GM12874 (cell line): Measurements from ENCODE around the gene C11orf65.

Source experiments
- TF ChIP-seq, protein P1 (sequence below): IDR thresholded peaks from 2 replicates; pipeline ENCODE4 v1.5.1; 2011; ENCODE audit warnings: low read depth, mild to moderate bottlenecking, control low read depth, low read length, moderate library complexity; ENCODE audit not compliant: insufficient read depth

Gene C11orf65

DNA sequence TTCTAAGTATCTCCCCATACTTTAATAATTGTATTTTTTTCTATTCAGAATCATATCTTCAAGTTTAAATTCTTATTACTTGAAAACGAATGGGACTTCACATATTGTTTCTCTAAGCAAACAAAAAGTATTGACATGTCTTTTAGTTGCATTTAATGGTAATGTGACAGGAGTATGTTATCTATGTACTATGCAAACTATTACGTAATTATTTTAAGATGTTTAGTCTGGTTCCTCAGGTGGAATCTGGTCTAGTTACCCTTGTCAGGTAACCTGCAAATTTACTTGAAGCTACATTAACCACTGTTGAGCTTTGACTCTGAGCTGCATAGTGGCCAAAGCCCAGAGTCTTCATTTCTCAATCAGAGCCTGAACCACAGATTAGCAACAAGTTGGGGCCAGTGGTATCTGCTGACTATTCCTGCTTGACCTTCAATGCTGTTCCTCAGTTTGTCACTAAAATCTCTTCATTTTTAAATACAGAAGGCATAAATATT lies 133.9 kb downstream of the C11orf65 start:
- TF ChIP-seq, protein P1, sequence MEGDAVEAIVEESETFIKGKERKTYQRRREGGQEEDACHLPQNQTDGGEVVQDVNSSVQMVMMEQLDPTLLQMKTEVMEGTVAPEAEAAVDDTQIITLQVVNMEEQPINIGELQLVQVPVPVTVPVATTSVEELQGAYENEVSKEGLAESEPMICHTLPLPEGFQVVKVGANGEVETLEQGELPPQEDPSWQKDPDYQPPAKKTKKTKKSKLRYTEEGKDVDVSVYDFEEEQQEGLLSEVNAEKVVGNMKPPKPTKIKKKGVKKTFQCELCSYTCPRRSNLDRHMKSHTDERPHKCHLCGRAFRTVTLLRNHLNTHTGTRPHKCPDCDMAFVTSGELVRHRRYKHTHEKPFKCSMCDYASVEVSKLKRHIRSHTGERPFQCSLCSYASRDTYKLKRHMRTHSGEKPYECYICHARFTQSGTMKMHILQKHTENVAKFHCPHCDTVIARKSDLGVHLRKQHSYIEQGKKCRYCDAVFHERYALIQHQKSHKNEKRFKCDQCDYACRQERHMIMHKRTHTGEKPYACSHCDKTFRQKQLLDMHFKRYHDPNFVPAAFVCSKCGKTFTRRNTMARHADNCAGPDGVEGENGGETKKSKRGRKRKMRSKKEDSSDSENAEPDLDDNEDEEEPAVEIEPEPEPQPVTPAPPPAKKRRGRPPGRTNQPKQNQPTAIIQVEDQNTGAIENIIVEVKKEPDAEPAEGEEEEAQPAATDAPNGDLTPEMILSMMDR = no peak
